ENCODE results near the gene UBXN1.

DNA sequence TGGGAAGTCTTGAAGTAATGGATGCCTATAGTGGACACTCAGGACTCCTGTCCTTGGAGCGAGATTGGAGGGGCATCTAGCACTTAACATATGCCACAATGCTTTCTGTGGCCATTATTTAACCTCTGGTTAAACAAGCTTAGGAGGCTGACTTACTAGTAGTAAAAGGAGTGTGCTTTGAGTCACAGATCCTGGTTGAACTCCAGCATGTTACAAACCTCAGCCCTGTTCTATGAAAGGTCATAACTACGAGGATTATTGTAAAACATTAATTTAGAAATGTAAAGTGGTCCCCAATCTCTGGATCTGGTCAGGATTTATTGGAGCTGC lies 5.7 kb downstream of the UBXN1 start:
- TF ChIP-seq CTCF (IDR thresholded peaks at IDR 0.05; ENCODE audit: insufficient read depth, low read length, poor library complexity, severe bottlenecking) (no peak), EZH2phosphoT487 (conservative IDR thresholded peaks at IDR 0.05; ENCODE audit: low read length) (no peak)
